ENCODE data around the gene TSPAN16.

DNA sequence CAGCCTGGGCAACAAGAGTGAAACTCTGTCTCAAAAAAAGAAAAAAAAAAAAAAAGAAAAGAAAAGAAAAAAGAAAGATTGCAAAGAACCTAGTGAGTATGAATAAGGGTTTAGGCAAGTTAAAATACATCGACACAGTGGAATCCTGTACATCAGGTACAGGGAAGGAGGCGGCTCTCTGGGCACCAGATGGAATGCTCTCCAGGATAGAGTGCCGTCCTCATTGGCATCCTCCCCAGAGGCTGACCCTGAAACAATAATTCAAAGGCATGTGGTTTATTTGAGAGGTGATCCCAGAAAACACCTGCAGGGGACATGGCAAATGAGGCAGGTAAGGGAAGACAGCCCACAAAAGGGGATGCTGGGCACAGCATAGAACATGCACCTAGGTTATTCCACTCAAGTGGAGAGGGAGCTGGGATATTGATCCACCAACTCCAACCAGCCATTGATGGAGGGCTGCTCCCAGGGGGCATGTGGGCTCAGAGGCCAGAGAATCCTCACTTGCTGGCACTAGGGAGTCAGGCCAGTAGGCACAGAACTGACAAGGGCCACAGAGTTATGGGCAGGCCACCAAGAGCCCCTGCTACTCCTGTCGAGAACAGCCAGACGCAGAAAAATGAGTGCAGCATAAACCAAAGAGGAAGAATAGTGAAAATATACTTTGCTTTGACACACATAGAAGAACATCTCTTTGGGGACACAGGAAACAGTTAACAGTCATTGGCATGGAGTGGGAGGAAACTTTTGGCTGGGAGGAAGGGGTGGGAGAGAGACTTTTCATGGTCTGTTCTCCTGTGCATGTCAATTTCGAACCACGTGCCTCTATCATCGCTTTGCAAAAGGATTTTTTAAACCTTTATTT lies 4.2 kb downstream of the TSPAN16 start:
- TF ChIP-seq CTCF (IDR thresholded peaks at IDR 0.05) (no peak), POLR2A (IDR thresholded peaks at IDR 0.05) (no peak)

All from heart left ventricle (tissue), 13 donors.